CD14-positive monocyte (primary cell): ENCODE measurements around the gene FRMD4A. TPM values are rescaled to one million over a fixed set of nuclear protein-coding genes. Genes with fewer than 3 reads are reported as not detected.

ENCODE experiments used
- DNase-seq, 3 donors: peaks; one replicate each; pipeline ENCODE4 v3.0.0-alpha.2; 2011 to 2022
- H2AFZ ChIP-seq: 2 replicates; pipeline ENCODE4 v1.6.0; 2012; ENCODE audit warnings: mild to moderate bottlenecking, low read depth, low read length, inconsistent platforms; ENCODE audit not compliant: insufficient read depth, poor library complexity, severe bottlenecking
- H3K27ac ChIP-seq, 2 donors: 1 replicate in 1 of 2; 2 replicates in 1 of 2; pipeline ENCODE4 v1.5.1; 2012 to 2013; ENCODE audit warnings: low read length in 2 of 2, control low read depth in 1 of 2, inconsistent platforms in 1 of 2, low read depth in 1 of 2, mild to moderate bottlenecking in 1 of 2
- H3K27me3 ChIP-seq, 2 donors: one replicate each; pipeline versions ENCODE4 v1.6.0 to v1.6.1; 2011 to 2013; ENCODE audit warnings: low read length in 2 of 2; ENCODE audit not compliant: control insufficient read depth in 2 of 2, insufficient read depth in 2 of 2
- H3K36me3 ChIP-seq, 2 donors: replicated peaks in 1 of 2; 1 replicate in 1 of 2; 2 replicates in 1 of 2; pipeline versions ENCODE4 v1.5.1 to v1.6.1; 2012 to 2013; ENCODE audit warnings: low read length in 2 of 2, control low read depth in 1 of 2, inconsistent platforms in 1 of 2, mild to moderate bottlenecking in 1 of 2; ENCODE audit not compliant: insufficient read depth in 2 of 2, control insufficient read depth in 1 of 2
- H3K4me1 ChIP-seq, 2 donors: 1 replicate in 1 of 2; 2 replicates in 1 of 2; pipeline versions ENCODE4 v1.5.1 to v1.6.1; 2012 to 2013; ENCODE audit warnings: low read length in 2 of 2, control low read depth in 1 of 2, inconsistent platforms in 1 of 2, mild to moderate bottlenecking in 1 of 2, moderate library complexity in 1 of 2; ENCODE audit not compliant: insufficient read depth in 2 of 2, control insufficient read depth in 1 of 2
- H3K4me2 ChIP-seq: replicated peaks from 2 replicates; pipeline ENCODE3; 2012; ENCODE audit warnings: low read length, moderate library complexity, mild to moderate bottlenecking; ENCODE audit not compliant: poor library complexity, severe bottlenecking; ENCODE audit errors: extremely low read depth
- H3K4me3 ChIP-seq, 3 experiments: fragments of 200-600 bp in 1 of 3; sonication (generic) in 1 of 3; replicated peaks in 1 of 3; 1 replicate in 2 of 3; 2 replicates in 1 of 3; pipeline ENCODE4 v1.5.1; 2011 to 2013; ENCODE audit warnings: low read length in 3 of 3, mild to moderate bottlenecking in 3 of 3, control low read depth in 2 of 3, low read depth in 2 of 3, inconsistent platforms in 1 of 3, moderate library complexity in 1 of 3
- H3K79me2 ChIP-seq: 2 replicates; pipeline ENCODE4 v1.6.0; 2012; ENCODE audit warnings: mild to moderate bottlenecking, control low read depth, inconsistent platforms, low read length, moderate library complexity; ENCODE audit not compliant: insufficient read depth
- H3K9ac ChIP-seq: 2 replicates; pipeline ENCODE4 v1.6.0; 2017; ENCODE audit warnings: low read length, mild to moderate bottlenecking; ENCODE audit not compliant: insufficient read depth, poor library complexity, severe bottlenecking
- H3K9me3 ChIP-seq, 2 donors: replicated peaks in 1 of 2; 1 replicate in 1 of 2; 2 replicates in 1 of 2; pipeline versions ENCODE4 v1.5.1 to v1.6.1; 2012 to 2013; ENCODE audit warnings: low read length in 2 of 2, control low read depth in 1 of 2; ENCODE audit not compliant: control insufficient read depth in 1 of 2, insufficient read depth in 1 of 2
- H4K20me1 ChIP-seq: 2 replicates; pipeline ENCODE4 v1.6.0; 2012; ENCODE audit warnings: mild to moderate bottlenecking, low read length, control low read depth, moderate library complexity; ENCODE audit not compliant: insufficient read depth
- H3K27ac Mint-ChIP-seq, 7 donors: one replicate each; pipeline ENCODE4 v1.8.0; 2020; ENCODE audit warnings: mild to moderate bottlenecking in 7 of 7, mixed read lengths in 7 of 7, moderate library complexity in 6 of 7, inconsistent platforms in 2 of 7
- H3K27me3 Mint-ChIP-seq, 3 donors: one replicate each; pipeline ENCODE4 v1.8.0; 2021 to 2022; ENCODE audit warnings: low read depth in 3 of 3, mild to moderate bottlenecking in 3 of 3, mixed read lengths in 3 of 3, moderate library complexity in 3 of 3, inconsistent platforms in 1 of 3
- H3K36me3 Mint-ChIP-seq, 2 donors: one replicate each; pipeline ENCODE4 v1.8.0; 2020; ENCODE audit warnings: mixed read lengths in 2 of 2, inconsistent platforms in 1 of 2, mild to moderate bottlenecking in 1 of 2
- H3K4me1 Mint-ChIP-seq: one replicate; pipeline ENCODE4 v1.8.0; 2020; ENCODE audit warnings: mild to moderate bottlenecking, mixed read lengths
- H3K4me3 Mint-ChIP-seq, 2 donors: one replicate each; pipeline ENCODE4 v1.8.0; 2020; ENCODE audit warnings: mild to moderate bottlenecking in 2 of 2, mixed read lengths in 2 of 2, moderate library complexity in 1 of 2
- H3K9me3 Mint-ChIP-seq, 7 donors: one replicate each; pipeline ENCODE4 v1.8.0; 2020 to 2022; ENCODE audit warnings: mixed read lengths in 7 of 7, mild to moderate bottlenecking in 6 of 7, moderate library complexity in 6 of 7, inconsistent platforms in 2 of 7
- CTCF ChIP-seq: fragments of 200-600 bp; IDR thresholded peaks from one replicate; pipeline ENCODE4 v1.8.0; 2022; ENCODE audit warnings: antibody characterized with exemption, mild to moderate bottlenecking
- WGBS: methylation state at CpG from one replicate; pipeline ENCODE4 v1.1.5; 2013; ENCODE audit warnings: missing lambda C conversion rate; ENCODE audit not compliant: insufficient coverage; 5-methylcytosine and 5-hydroxymethylcytosine counted together
- intact Hi-C, 2 donors: fragments of 100-400 bp; cut with micrococcal nuclease; formaldehyde crosslinking; loops; one replicate each; pipeline versions ENCODE4 v1.15.0 to v1.15.1; 2023
- polyA plus RNA-seq, 3 donors: library from polyadenylated mRNA; depleted of rRNA in 1 of 3; unstranded in 2 of 3; stranded (reverse) in 1 of 3; fragments of 300-500 nt in 2 of 3; fragments of >200 nt in 1 of 3; fragmentation: Illumina TruSeq in 2 of 3; gene quantifications; 1 replicate in 2 of 3; 2 replicates in 1 of 3; pipeline ENCODE4 v1.2.3, GENCODE V29; 2012 to 2021

Gene FRMD4A
- polyA plus RNA-seq, 3 donors = 0.12 TPM; not detected in 2

- H3K9me3 Mint-ChIP-seq = peaks cover 4 to 13% (median 5%) of the 10 kb centered on the region in 7 donors
- peaks cover 31 to 52% (median 37%) of the 10 kb centered on the region in 3 donors for H3K27me3 Mint-ChIP-seq
- H3K9me3 ChIP-seq = peaks cover 6 to 9% of the 10 kb centered on the region in 2 donors
Observed at GRCh38 chr10:13820964-13821337, 509.8 kb downstream of the FRMD4A start.

GRCh38 chr10:13820119-13820963, 510.4 kb downstream of the FRMD4A start:
- Histone ChIP-seq H3K9me3 (peaks cover 6 to 9% of the 10 kb centered on the region in 2 donors), H3K9ac (no peak overlapping the region), H2AFZ (no peak overlapping the region), H3K79me2 (no peaks in the 10 kb centered on the region), H3K36me3 (no peaks in the 10 kb centered on the region), H3K27me3 (peaks cover 5 to 22% of the 10 kb centered on the region in 2 donors), H4K20me1 (no peaks in the 10 kb centered on the region), H3K4me1 (no peaks in the 10 kb centered on the region), H3K4me2 (no peak overlapping the region), H3K27ac (no peak overlapping the region), H3K4me3 (no peak overlapping the region)
- no peaks in the 10 kb centered on the region for H3K36me3 Mint-ChIP-seq
- no peak overlapping the region for H3K4me3 Mint-ChIP-seq
- H3K4me1 Mint-ChIP-seq = no peaks in the 10 kb centered on the region
- TF ChIP-seq CTCF = no peak
- peaks cover 4 to 13% (median 5%) of the 10 kb centered on the region in 7 donors for H3K9me3 Mint-ChIP-seq
- no peak overlapping the region for H3K27ac Mint-ChIP-seq
- no peak for DNase-seq
- WGBS = 81% methylated on average over 17 of the region's 19 CpGs
- peaks cover 31 to 52% (median 37%) of the 10 kb centered on the region in 3 donors for H3K27me3 Mint-ChIP-seq
- intact Hi-C loops = no loop called here

More at GRCh38 chr10:13820964-13821337, 509.8 kb downstream of the FRMD4A start:
- no peak overlapping the region for H3K4me2 ChIP-seq
- H2AFZ ChIP-seq = no peak overlapping the region
- H3K36me3 ChIP-seq = no peaks in the 10 kb centered on the region
- H3K4me3 ChIP-seq = no peak overlapping the region
- intact Hi-C loops = no loop called here
- H3K27ac ChIP-seq = no peak overlapping the region
- H3K4me3 Mint-ChIP-seq = peak overlapping the region in 1 of 2 donors; percentile 35
- no peak overlapping the region for H3K27ac Mint-ChIP-seq
- 5% methylated on average over 6 of the region's 9 CpGs for WGBS
- H4K20me1 ChIP-seq = no peaks in the 10 kb centered on the region
- no peaks in the 10 kb centered on the region for H3K79me2 ChIP-seq
- H3K27me3 ChIP-seq = peaks cover 5 to 22% of the 10 kb centered on the region in 2 donors
- no peak overlapping the region for H3K9ac ChIP-seq
- H3K36me3 Mint-ChIP-seq = no peaks in the 10 kb centered on the region
- no peaks in the 10 kb centered on the region for H3K4me1 Mint-ChIP-seq
- H3K4me1 ChIP-seq = no peaks in the 10 kb centered on the region
- no peak for TF ChIP-seq CTCF
- DNase-seq = no peak
